Stomach (tissue), 4 donors: ENCODE results near the gene UMOD.

Experiments
- CTCF ChIP-seq, 7 experiments: fragments of 450-650 bp in 4 of 7; fragments of 200-600 bp in 3 of 7; sonication (generic) in 3 of 7; IDR thresholded peaks; one replicate each; pipeline ENCODE4 v1.5.1; 2016 to 2019; ENCODE audit warnings: antibody characterized with exemption in 7 of 7, control low read depth in 2 of 7, mild to moderate bottlenecking in 1 of 7
- POLR2A ChIP-seq, 4 donors: fragments of 450-650 bp; IDR thresholded peaks; one replicate each; pipeline ENCODE4 v1.6.1; 2016; ENCODE audit warnings: antibody characterized with exemption in 4 of 4, control low read depth in 2 of 4, mild to moderate bottlenecking in 1 of 4, moderate library complexity in 1 of 4

GRCh38 chr16:20388854-20389253 lies 36.3 kb upstream of the UMOD start:
- TF ChIP-seq CTCF (IDR thresholded peaks at IDR 0.05) (no peak), POLR2A (IDR thresholded peaks at IDR 0.05) (no peak)
